ENCODE data around the gene PCDHGB1. TPM values are rescaled to one million over a fixed set of nuclear protein-coding genes. Genes with fewer than 3 reads are reported as not detected.
"Not testable (repeated sequence)": the region's sequence is repeated elsewhere in the genome, so short reads cannot be mapped to it uniquely, and the experiment has no call there.

PCDHGB1 gene
- total and polyA plus RNA-seq, 2 donors (not counting 1 experiment from before 2014, with no cell fraction given): 1.7 to 4.3 TPM

GRCh38 chr5:141371572-141372475 is 21.9 kb downstream of the PCDHGB1 start:
- Histone ChIP-seq H3K4me3 (replicated peaks in 1 of 4; ENCODE audit: control extremely low read depth in 1 of 4, insufficient read depth in 1 of 4, low read depth in 3 of 4, low read length in 4 of 4) (no peak overlapping the region), H3K79me2 (ENCODE audit: control insufficient read depth, insufficient read depth, low read length) (no peaks in the 10 kb centered on the region), H3K9me3 (ENCODE audit: control insufficient read depth, insufficient read depth, low read depth, low read length) (peaks cover 2% of the 10 kb centered on the region), H4K20me1 (ENCODE audit: control insufficient read depth, extremely low read depth, insufficient read depth, low read length) (no peaks in the 10 kb centered on the region), H3K27me3 (ENCODE audit: control insufficient read depth, insufficient read depth, low read length) (peaks cover 8% of the 10 kb centered on the region), H3K9ac (ENCODE audit: insufficient read depth, low read length) (no peak overlapping the region), H3K4me1 (ENCODE audit: control insufficient read depth, extremely low read depth, insufficient read depth, low read length) (no peaks in the 10 kb centered on the region), H3K4me2 (ENCODE audit: extremely low read depth, insufficient read depth, low read length) (no peak overlapping the region), H2AFZ (ENCODE audit: low read length) (no peak overlapping the region), H3K27ac (ENCODE audit: insufficient read depth, low read length) (no peak overlapping the region), H3K36me3 (ENCODE audit: control insufficient read depth, insufficient read depth, low read length) (no peaks in the 10 kb centered on the region)
- no peak for DNase-seq (ENCODE audit: low read depth in 2 of 2)
- TF ChIP-seq EZH2 (IDR thresholded peaks at IDR 0.05; ENCODE audit: low read length, missing control alignments) (no peak), CTCF (conservative IDR thresholded peaks at IDR 0.05 in 1 of 2, IDR thresholded peaks at IDR 0.05 in 1 of 2; ENCODE audit: low read depth in 1 of 2, low read length in 2 of 2) (no peak)

- Histone ChIP-seq H3K36me3 (ENCODE audit: control insufficient read depth, insufficient read depth, low read length) (no peaks in the 10 kb centered on the region), H3K9ac (ENCODE audit: insufficient read depth, low read length) (no peak within 1 kb of the TSS), H3K79me2 (ENCODE audit: control insufficient read depth, insufficient read depth, low read length) (no peaks in the 10 kb centered on the region), H3K4me2 (ENCODE audit: extremely low read depth, insufficient read depth, low read length) (peak within 1 kb of the TSS; percentile 59), H3K4me1 (ENCODE audit: control insufficient read depth, extremely low read depth, insufficient read depth, low read length) (no peaks in the 10 kb centered on the region), H3K27ac (ENCODE audit: insufficient read depth, low read length) (no peak within 1 kb of the TSS), H4K20me1 (ENCODE audit: control insufficient read depth, extremely low read depth, insufficient read depth, low read length) (no peaks in the 10 kb centered on the region), H3K27me3 (ENCODE audit: control insufficient read depth, insufficient read depth, low read length) (peaks cover 8% of the 10 kb centered on the region), H2AFZ (ENCODE audit: low read length) (peak within 1 kb of the TSS; percentile 60), H3K9me3 (ENCODE audit: control insufficient read depth, insufficient read depth, low read depth, low read length) (peaks cover 2% of the 10 kb centered on the region), H3K4me3 (replicated peaks in 1 of 4; ENCODE audit: control extremely low read depth in 1 of 4, insufficient read depth in 1 of 4, low read depth in 3 of 4, low read length in 4 of 4) (peak within 1 kb of the TSS; percentile 38 to 48 (median 46))
- TF ChIP-seq EZH2 (IDR thresholded peaks at IDR 0.05; ENCODE audit: low read length, missing control alignments): no peak
- peak; percentile 41 to 61 for TF ChIP-seq CTCF (conservative IDR thresholded peaks at IDR 0.05 in 1 of 2, IDR thresholded peaks at IDR 0.05 in 1 of 2; ENCODE audit: low read depth in 1 of 2, low read length in 2 of 2)
- peak; percentile 25 to 57 for DNase-seq (ENCODE audit: low read depth in 2 of 2)
These were observed 23.9 kb downstream of the PCDHGB1 start, which contains the start of gene PCDHGA6 for GRCh38 chr5:141373673-141374317. Gene PCDHGA6, plus strand, starts transcription at chr5:141373891. Its CDS starts 193 bp downstream, at chr5:141374084.

GRCh38 chr5:141374627-141375026 is 24.7 kb downstream of the PCDHGB1 start:
- Histone ChIP-seq H3K27ac (ENCODE audit: insufficient read depth, low read length) (no peak overlapping the region), H3K9ac (ENCODE audit: insufficient read depth, low read length) (no peak overlapping the region), H3K4me1 (ENCODE audit: control insufficient read depth, extremely low read depth, insufficient read depth, low read length) (no peaks in the 10 kb centered on the region), H4K20me1 (ENCODE audit: control insufficient read depth, extremely low read depth, insufficient read depth, low read length) (no peaks in the 10 kb centered on the region), H2AFZ (ENCODE audit: low read length) (no peak overlapping the region), H3K27me3 (ENCODE audit: control insufficient read depth, insufficient read depth, low read length) (peaks cover 8% of the 10 kb centered on the region), H3K9me3 (ENCODE audit: control insufficient read depth, insufficient read depth, low read depth, low read length) (peaks cover 2% of the 10 kb centered on the region), H3K36me3 (ENCODE audit: control insufficient read depth, insufficient read depth, low read length) (no peaks in the 10 kb centered on the region), H3K4me2 (ENCODE audit: extremely low read depth, insufficient read depth, low read length) (no peak overlapping the region), H3K4me3 (replicated peaks in 1 of 4; ENCODE audit: control extremely low read depth in 1 of 4, insufficient read depth in 1 of 4, low read depth in 3 of 4, low read length in 4 of 4) (peak overlapping the region in 1 of 4 experiments; percentile 48), H3K79me2 (ENCODE audit: control insufficient read depth, insufficient read depth, low read length) (no peaks in the 10 kb centered on the region)
- DNase-seq (ENCODE audit: low read depth in 2 of 2): no peak
- no peak for TF ChIP-seq CTCF (conservative IDR thresholded peaks at IDR 0.05 in 1 of 2, IDR thresholded peaks at IDR 0.05 in 1 of 2; ENCODE audit: low read depth in 1 of 2, low read length in 2 of 2)
- TF ChIP-seq EZH2 (IDR thresholded peaks at IDR 0.05; ENCODE audit: low read length, missing control alignments): no peak

GRCh38 chr5:141375444-141376155 is 25.7 kb downstream of the PCDHGB1 start:
- not testable (repeated sequence) for H3K4me3 ChIP-seq (replicated peaks in 1 of 4; ENCODE audit: control extremely low read depth in 1 of 4, insufficient read depth in 1 of 4, low read depth in 3 of 4, low read length in 4 of 4); H3K79me2 ChIP-seq (ENCODE audit: control insufficient read depth, insufficient read depth, low read length); H3K36me3 ChIP-seq (ENCODE audit: control insufficient read depth, insufficient read depth, low read length); H3K4me1 ChIP-seq (ENCODE audit: control insufficient read depth, extremely low read depth, insufficient read depth, low read length); H4K20me1 ChIP-seq (ENCODE audit: control insufficient read depth, extremely low read depth, insufficient read depth, low read length); H3K9me3 ChIP-seq (ENCODE audit: control insufficient read depth, insufficient read depth, low read depth, low read length); H3K27me3 ChIP-seq (ENCODE audit: control insufficient read depth, insufficient read depth, low read length); H3K9ac ChIP-seq (ENCODE audit: insufficient read depth, low read length); H3K4me2 ChIP-seq (ENCODE audit: extremely low read depth, insufficient read depth, low read length); H3K27ac ChIP-seq (ENCODE audit: insufficient read depth, low read length); DNase-seq (ENCODE audit: low read depth in 2 of 2); H2AFZ ChIP-seq (ENCODE audit: low read length)
